Fibroblast of lung (primary cell): ENCODE measurements around the gene NDUFS5.

ENCODE experiments used
- CTCF ChIP-seq, 2 donors: IDR thresholded peaks in 1 of 2; conservative IDR thresholded peaks in 1 of 2; 1 replicate in 1 of 2; 2 replicates in 1 of 2; pipeline ENCODE4 v1.5.1; 2011 to 2012; ENCODE audit warnings: low read length in 2 of 2, control low read depth in 1 of 2, inconsistent platforms in 1 of 2, low read depth in 1 of 2, mild to moderate bottlenecking in 1 of 2
- EZH2 ChIP-seq: IDR thresholded peaks from 2 replicates; pipeline ENCODE4 v1.5.1; 2012; ENCODE audit warnings: low read length, control low read depth, mild to moderate bottlenecking; ENCODE audit errors: missing control alignments

GRCh38 chr1:39044762-39045161, 18.6 kb downstream of the NDUFS5 start:
- TF ChIP-seq CTCF (conservative IDR thresholded peaks at IDR 0.05 in 1 of 2, IDR thresholded peaks at IDR 0.05 in 1 of 2; ENCODE audit: low read depth in 1 of 2, low read length in 2 of 2): no peak
- TF ChIP-seq EZH2: no peak
